HepG2 (cell line): ENCODE data around the gene IL1RAP. TPM values are rescaled to one million over a fixed set of nuclear protein-coding genes. Genes with fewer than 3 reads are reported as not detected.

Experiments
- AKNA ChIP-seq: sonication (generic); formaldehyde crosslinking; IDR thresholded peaks from 2 replicates; pipeline ENCODE4 v1.4.0; 2020; ENCODE audit warnings: missing genetic modification reagents, borderline replicate concordance
- CBFB ChIP-seq: sonication (generic); formaldehyde crosslinking; IDR thresholded peaks from 2 replicates; pipeline ENCODE4 v1.4.0; 2020; ENCODE audit warnings: missing genetic modification reagents
- CEBPB ChIP-seq: IDR thresholded peaks from 2 replicates; pipeline ENCODE4 v1.6.1; 2011; ENCODE audit warnings: low read depth, low read length, improper control_type of control experiment, borderline replicate concordance
- CEBPG ChIP-seq: IDR thresholded peaks from 2 replicates; pipeline ENCODE4 v1.6.1; 2016
- EHMT2 ChIP-seq: fragments of 200-600 bp; sonication (generic); IDR thresholded peaks from 2 replicates; pipeline ENCODE4 v1.7.0; 2017; ENCODE audit warnings: antibody characterized with exemption, low read depth, low read length, borderline replicate concordance
- FOSL1 ChIP-seq: sonication (generic); formaldehyde crosslinking; IDR thresholded peaks from 2 replicates; pipeline ENCODE4 v1.9.0; 2021; ENCODE audit warnings: missing genetic modification reagents, borderline replicate concordance
- GATAD2A ChIP-seq: IDR thresholded peaks from 2 replicates; pipeline ENCODE4 v1.6.1; 2016
- HDAC2 ChIP-seq: sonication (generic); formaldehyde crosslinking; IDR thresholded peaks from 2 replicates; pipeline ENCODE4 v1.4.0; 2020; ENCODE audit warnings: missing genetic modification reagents
- HNF4A ChIP-seq: sonication (generic); formaldehyde crosslinking; IDR thresholded peaks from 2 replicates; pipeline ENCODE4 v1.4.0; 2020; ENCODE audit warnings: missing genetic modification reagents
- HNF4G ChIP-seq, 2 experiments: sonication (generic) in 1 of 2; formaldehyde crosslinking in 1 of 2; IDR thresholded peaks; 2 replicates each; pipeline versions ENCODE4 v1.4.0 to v1.6.1; 2011 to 2020; ENCODE audit warnings: borderline replicate concordance in 2 of 2, low read depth in 2 of 2, mild to moderate bottlenecking in 2 of 2, low read length in 1 of 2, missing genetic modification reagents in 1 of 2, moderate library complexity in 1 of 2
- HOMEZ ChIP-seq: IDR thresholded peaks from 2 replicates; pipeline ENCODE4 v1.6.1; 2016; ENCODE audit warnings: low read depth
- MAX ChIP-seq: IDR thresholded peaks from 2 replicates; pipeline ENCODE4 v1.6.1; 2012; ENCODE audit warnings: inconsistent platforms
- MTA3 ChIP-seq: sonication (generic); formaldehyde crosslinking; IDR thresholded peaks from 2 replicates; pipeline ENCODE4 v1.4.0; 2020; ENCODE audit warnings: missing genetic modification reagents
- RARA ChIP-seq: IDR thresholded peaks from 2 replicates; pipeline ENCODE4 v1.6.1; 2016; ENCODE audit warnings: missing genetic modification reagents, missing compliant biosample characterization
- RBAK ChIP-seq: sonication (generic); formaldehyde crosslinking; IDR thresholded peaks from 2 replicates; pipeline ENCODE4 v1.5.1; 2020; ENCODE audit warnings: mild to moderate bottlenecking, missing genetic modification reagents
- SAP130 ChIP-seq: IDR thresholded peaks from 2 replicates; pipeline ENCODE4 v1.6.1; 2016; ENCODE audit warnings: low read depth
- ZNF18 ChIP-seq: sonication (generic); formaldehyde crosslinking; IDR thresholded peaks from 2 replicates; pipeline ENCODE4 v1.8.0; 2022; ENCODE audit warnings: mild to moderate bottlenecking, missing genetic modification reagents; ENCODE audit not compliant: insufficient replicate concordance
- ZNF530 ChIP-seq: sonication (generic); formaldehyde crosslinking; IDR thresholded peaks from 2 replicates; pipeline ENCODE4 v1.5.0; 2020; ENCODE audit warnings: low read depth, mild to moderate bottlenecking, missing genetic modification reagents
- ZNF574 ChIP-seq: sonication (generic); formaldehyde crosslinking; IDR thresholded peaks from 2 replicates; pipeline ENCODE4 v1.4.0; 2020; ENCODE audit warnings: missing genetic modification reagents
- ZNF7 ChIP-seq: IDR thresholded peaks from 2 replicates; pipeline ENCODE4 v1.6.1; 2016; ENCODE audit warnings: missing biosample characterization, missing genetic modification reagents
- ZNF776 ChIP-seq: sonication (generic); formaldehyde crosslinking; IDR thresholded peaks from 2 replicates; pipeline ENCODE4 v1.4.0; 2020; ENCODE audit warnings: mild to moderate bottlenecking, missing genetic modification reagents
- polyA plus RNA-seq, 8 experiments: library from polyadenylated mRNA; depleted of rRNA in 3 of 8; stranded (reverse) in 7 of 8; unstranded in 1 of 8; fragments of >200 nt; fragmentation: Illumina TruSeq in 4 of 8; extraction: Trizol in 4 of 8; gene quantifications; 2 replicates each; pipeline versions ENCODE4 v1.2.1 to v1.2.3, GENCODE V29; 2011 to 2016; ENCODE audit warnings: low read depth in 4 of 8, missing spikeins in 1 of 8, mixed read lengths in 1 of 8; ENCODE audit not compliant: insufficient read depth in 1 of 8
- total RNA-seq, 5 experiments: library from RNA; depleted of rRNA; stranded (reverse); fragments of >200 nt; fragmentation: Illumina TruSeq; extraction: Trizol; gene quantifications; 2 replicates each; pipeline ENCODE4 v1.2.3, GENCODE V29; 2016; ENCODE audit warnings: low read depth in 1 of 5

IL1RAP gene
- total and polyA plus RNA-seq, 2 of the 13 experiments (the other 11 are each of a cell fraction or from before 2014, with no cell fraction given): 18.3 to 54.9 TPM

GRCh38 chr3:190580417-190580816, 66.5 kb downstream of the IL1RAP start (continued):
- TF ChIP-seq AKNA (no peak), GATAD2A (CRISPR knock-in tag) (peak; percentile 73), HOMEZ (CRISPR knock-in tag) (no peak; the same call in none of the 2 replicates), SAP130 (CRISPR knock-in tag) (peak; percentile 36; the same call in 1 of the 2 replicates), ZNF776 (CRISPR knock-in tag) (no peak), MAX (no peak), MTA3 (CRISPR knock-in tag) (no peak), HDAC2 (CRISPR knock-in tag) (0 out of 2 replicates have a peak, but pooled peaks have one; percentile 19), CEBPB (peak; percentile 73), ZNF18 (peak; percentile 24), CEBPG (CRISPR knock-in tag) (peak; percentile 75), ZNF574 (CRISPR knock-in tag) (no peak), CBFB (no peak), HNF4G (IDR thresholded peaks at IDR 0.05; ENCODE audit: borderline replicate concordance, low read depth, low read length) (peak; percentile 49; the same call in 1 of the 2 replicates), HNF4G (CRISPR knock-in tag; IDR thresholded peaks at IDR 0.05; ENCODE audit: borderline replicate concordance, low read depth) (no peak), RBAK (CRISPR knock-in tag) (no peak), EHMT2 (peak; percentile 62; the same call in 1 of the 2 replicates), FOSL1 (CRISPR knock-in tag) (no peak), RARA (0 out of 2 replicates have a peak, but pooled peaks have one; percentile 17), HNF4A (CRISPR knock-in tag) (peak; percentile 83), ZNF7 (CRISPR knock-in tag) (no peak), ZNF530 (CRISPR knock-in tag) (no peak)
